Measurements from ENCODE around the gene RUNX2.
A peak's percentile ranks its signal among the peaks of the same experiment; 100 is the strongest.

The RUNX2 gene

DNA sequence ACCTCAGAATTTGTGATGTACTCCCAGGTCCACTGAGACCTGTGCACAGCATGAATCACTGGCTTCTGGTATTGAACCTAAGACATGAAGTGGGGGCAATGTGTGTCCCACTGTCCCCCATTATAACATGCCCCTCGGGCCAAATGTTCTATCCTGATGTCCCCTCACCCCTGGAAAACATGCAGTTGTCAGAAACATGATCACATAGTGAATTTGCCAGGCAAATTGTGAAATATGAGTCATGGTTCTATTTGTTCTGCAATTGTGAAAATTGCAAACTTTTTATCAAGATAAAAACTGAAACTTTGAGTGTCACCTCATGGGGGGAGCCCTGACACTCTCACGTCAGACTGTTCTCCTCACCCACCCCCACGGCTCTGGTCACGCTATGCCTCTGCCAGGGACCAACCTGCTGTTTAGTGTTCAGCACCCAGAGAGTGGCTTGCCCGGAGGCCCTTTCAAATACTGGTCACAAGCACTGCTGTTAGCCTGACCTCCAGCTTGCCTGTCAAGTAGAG lies 382.2 kb downstream of the RUNX2 start (continued):
- TF ChIP-seq MEIS1 (CRISPR knock-in tag; IDR thresholded peaks at IDR 0.05; ENCODE audit: borderline replicate concordance): no peak
- TF ChIP-seq ZNF701 (tag by site-specific recombination; IDR thresholded peaks at IDR 0.05): no peak
- TF ChIP-seq ZNF626 (tag by site-specific recombination; IDR thresholded peaks at IDR 0.05): no peak
- TF ChIP-seq, protein P1, sequence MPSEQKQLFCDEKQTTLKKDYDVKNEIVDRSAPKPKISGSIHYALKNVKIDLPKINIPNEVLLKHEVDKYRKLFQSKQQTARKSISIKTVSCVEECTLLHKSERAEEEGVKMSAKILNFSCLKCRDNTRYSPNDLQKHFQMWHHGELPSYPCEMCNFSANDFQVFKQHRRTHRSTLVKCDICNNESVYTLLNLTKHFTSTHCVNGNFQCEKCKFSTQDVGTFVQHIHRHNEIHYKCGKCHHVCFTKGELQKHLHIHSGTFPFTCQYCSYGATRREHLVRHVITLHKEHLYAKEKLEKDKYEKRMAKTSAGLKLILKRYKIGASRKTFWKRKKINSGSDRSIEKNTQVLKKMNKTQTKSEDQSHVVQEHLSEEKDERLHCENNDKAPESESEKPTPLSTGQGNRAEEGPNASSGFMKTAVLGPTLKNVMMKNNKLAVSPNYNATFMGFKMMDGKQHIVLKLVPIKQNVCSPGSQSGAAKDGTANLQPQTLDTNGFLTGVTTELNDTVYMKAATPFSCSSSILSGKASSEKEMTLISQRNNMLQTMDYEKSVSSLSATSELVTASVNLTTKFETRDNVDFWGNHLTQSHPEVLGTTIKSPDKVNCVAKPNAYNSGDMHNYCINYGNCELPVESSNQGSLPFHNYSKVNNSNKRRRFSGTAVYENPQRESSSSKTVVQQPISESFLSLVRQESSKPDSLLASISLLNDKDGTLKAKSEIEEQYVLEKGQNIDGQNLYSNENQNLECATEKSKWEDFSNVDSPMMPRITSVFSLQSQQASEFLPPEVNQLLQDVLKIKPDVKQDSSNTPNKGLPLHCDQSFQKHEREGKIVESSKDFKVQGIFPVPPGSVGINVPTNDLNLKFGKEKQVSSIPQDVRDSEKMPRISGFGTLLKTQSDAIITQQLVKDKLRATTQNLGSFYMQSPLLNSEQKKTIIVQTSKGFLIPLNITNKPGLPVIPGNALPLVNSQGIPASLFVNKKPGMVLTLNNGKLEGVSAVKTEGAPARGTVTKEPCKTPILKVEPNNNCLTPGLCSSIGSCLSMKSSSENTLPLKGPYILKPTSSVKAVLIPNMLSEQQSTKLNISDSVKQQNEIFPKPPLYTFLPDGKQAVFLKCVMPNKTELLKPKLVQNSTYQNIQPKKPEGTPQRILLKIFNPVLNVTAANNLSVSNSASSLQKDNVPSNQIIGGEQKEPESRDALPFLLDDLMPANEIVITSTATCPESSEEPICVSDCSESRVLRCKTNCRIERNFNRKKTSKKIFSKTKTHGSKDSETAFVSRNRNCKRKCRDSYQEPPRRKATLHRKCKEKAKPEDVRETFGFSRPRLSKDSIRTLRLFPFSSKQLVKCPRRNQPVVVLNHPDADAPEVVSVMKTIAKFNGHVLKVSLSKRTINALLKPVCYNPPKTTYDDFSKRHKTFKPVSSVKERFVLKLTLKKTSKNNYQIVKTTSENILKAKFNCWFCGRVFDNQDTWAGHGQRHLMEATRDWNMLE (tag by site-specific recombination; conservative IDR thresholded peaks at IDR 0.05; ENCODE audit: low read depth): no peak
- 0 out of 2 replicates have a peak, but pooled peaks have one; percentile 10 for TF ChIP-seq ZNF600 (tag by site-specific recombination; IDR thresholded peaks at IDR 0.05)
- TF ChIP-seq ZNF76 (tag by site-specific recombination; IDR thresholded peaks at IDR 0.05; ENCODE audit: borderline replicate concordance, low read depth): no peak
- TF ChIP-seq, protein P2, sequence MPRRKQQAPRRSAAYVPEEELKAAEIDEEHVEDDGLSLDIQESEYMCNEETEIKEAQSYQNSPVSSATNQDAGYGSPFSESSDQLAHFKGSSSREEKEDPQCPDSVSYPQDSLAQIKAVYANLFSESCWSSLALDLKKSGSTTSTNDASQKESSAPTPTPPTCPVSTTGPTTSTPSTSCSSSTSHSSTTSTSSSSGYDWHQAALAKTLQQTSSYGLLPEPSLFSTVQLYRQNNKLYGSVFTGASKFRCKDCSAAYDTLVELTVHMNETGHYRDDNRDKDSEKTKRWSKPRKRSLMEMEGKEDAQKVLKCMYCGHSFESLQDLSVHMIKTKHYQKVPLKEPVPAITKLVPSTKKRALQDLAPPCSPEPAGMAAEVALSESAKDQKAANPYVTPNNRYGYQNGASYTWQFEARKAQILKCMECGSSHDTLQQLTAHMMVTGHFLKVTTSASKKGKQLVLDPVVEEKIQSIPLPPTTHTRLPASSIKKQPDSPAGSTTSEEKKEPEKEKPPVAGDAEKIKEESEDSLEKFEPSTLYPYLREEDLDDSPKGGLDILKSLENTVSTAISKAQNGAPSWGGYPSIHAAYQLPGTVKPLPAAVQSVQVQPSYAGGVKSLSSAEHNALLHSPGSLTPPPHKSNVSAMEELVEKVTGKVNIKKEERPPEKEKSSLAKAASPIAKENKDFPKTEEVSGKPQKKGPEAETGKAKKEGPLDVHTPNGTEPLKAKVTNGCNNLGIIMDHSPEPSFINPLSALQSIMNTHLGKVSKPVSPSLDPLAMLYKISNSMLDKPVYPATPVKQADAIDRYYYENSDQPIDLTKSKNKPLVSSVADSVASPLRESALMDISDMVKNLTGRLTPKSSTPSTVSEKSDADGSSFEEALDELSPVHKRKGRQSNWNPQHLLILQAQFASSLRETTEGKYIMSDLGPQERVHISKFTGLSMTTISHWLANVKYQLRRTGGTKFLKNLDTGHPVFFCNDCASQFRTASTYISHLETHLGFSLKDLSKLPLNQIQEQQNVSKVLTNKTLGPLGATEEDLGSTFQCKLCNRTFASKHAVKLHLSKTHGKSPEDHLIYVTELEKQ (tag by site-specific recombination; IDR thresholded peaks at IDR 0.05; ENCODE audit: borderline replicate concordance): no peak
- TF ChIP-seq, protein P3, sequence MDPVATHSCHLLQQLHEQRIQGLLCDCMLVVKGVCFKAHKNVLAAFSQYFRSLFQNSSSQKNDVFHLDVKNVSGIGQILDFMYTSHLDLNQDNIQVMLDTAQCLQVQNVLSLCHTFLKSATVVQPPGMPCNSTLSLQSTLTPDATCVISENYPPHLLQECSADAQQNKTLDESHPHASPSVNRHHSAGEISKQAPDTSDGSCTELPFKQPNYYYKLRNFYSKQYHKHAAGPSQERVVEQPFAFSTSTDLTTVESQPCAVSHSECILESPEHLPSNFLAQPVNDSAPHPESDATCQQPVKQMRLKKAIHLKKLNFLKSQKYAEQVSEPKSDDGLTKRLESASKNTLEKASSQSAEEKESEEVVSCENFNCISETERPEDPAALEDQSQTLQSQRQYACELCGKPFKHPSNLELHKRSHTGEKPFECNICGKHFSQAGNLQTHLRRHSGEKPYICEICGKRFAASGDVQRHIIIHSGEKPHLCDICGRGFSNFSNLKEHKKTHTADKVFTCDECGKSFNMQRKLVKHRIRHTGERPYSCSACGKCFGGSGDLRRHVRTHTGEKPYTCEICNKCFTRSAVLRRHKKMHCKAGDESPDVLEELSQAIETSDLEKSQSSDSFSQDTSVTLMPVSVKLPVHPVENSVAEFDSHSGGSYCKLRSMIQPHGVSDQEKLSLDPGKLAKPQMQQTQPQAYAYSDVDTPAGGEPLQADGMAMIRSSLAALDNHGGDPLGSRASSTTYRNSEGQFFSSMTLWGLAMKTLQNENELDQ (tag by site-specific recombination; IDR thresholded peaks at IDR 0.05; ENCODE audit: low read depth): no peak
- TF ChIP-seq KLF1 (tag by site-specific recombination; IDR thresholded peaks at IDR 0.05): no peak
- TF ChIP-seq WT1 (tag by site-specific recombination; IDR thresholded peaks at IDR 0.05): no peak
- TF ChIP-seq, protein P4, sequence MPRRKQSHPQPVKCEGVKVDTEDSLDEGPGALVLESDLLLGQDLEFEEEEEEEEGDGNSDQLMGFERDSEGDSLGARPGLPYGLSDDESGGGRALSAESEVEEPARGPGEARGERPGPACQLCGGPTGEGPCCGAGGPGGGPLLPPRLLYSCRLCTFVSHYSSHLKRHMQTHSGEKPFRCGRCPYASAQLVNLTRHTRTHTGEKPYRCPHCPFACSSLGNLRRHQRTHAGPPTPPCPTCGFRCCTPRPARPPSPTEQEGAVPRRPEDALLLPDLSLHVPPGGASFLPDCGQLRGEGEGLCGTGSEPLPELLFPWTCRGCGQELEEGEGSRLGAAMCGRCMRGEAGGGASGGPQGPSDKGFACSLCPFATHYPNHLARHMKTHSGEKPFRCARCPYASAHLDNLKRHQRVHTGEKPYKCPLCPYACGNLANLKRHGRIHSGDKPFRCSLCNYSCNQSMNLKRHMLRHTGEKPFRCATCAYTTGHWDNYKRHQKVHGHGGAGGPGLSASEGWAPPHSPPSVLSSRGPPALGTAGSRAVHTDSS (tag by site-specific recombination; IDR thresholded peaks at IDR 0.05): no peak
- TF ChIP-seq KLF7 (tag by site-specific recombination; IDR thresholded peaks at IDR 0.05; ENCODE audit: borderline replicate concordance): no peak
- TF ChIP-seq ZNF791 (tag by site-specific recombination; IDR thresholded peaks at IDR 0.05): no peak
- no peak for TF ChIP-seq TCF7L2 (IDR thresholded peaks at IDR 0.05; ENCODE audit: borderline replicate concordance, low read depth, low read length)
- no peak for TF ChIP-seq ZNF423 (tag by site-specific recombination; IDR thresholded peaks at IDR 0.05)
- no peak for TF ChIP-seq ZNF174 (tag by site-specific recombination; IDR thresholded peaks at IDR 0.05)
- TF ChIP-seq, protein P5, sequence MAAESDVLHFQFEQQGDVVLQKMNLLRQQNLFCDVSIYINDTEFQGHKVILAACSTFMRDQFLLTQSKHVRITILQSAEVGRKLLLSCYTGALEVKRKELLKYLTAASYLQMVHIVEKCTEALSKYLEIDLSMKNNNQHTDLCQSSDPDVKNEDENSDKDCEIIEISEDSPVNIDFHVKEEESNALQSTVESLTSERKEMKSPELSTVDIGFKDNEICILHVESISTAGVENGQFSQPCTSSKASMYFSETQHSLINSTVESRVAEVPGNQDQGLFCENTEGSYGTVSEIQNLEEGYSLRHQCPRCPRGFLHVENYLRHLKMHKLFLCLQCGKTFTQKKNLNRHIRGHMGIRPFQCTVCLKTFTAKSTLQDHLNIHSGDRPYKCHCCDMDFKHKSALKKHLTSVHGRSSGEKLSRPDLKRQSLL (tag by site-specific recombination; IDR thresholded peaks at IDR 0.05): no peak
- no peak for TF ChIP-seq ZNF785 (tag by site-specific recombination; IDR thresholded peaks at IDR 0.05)
- TF ChIP-seq, protein P6, sequence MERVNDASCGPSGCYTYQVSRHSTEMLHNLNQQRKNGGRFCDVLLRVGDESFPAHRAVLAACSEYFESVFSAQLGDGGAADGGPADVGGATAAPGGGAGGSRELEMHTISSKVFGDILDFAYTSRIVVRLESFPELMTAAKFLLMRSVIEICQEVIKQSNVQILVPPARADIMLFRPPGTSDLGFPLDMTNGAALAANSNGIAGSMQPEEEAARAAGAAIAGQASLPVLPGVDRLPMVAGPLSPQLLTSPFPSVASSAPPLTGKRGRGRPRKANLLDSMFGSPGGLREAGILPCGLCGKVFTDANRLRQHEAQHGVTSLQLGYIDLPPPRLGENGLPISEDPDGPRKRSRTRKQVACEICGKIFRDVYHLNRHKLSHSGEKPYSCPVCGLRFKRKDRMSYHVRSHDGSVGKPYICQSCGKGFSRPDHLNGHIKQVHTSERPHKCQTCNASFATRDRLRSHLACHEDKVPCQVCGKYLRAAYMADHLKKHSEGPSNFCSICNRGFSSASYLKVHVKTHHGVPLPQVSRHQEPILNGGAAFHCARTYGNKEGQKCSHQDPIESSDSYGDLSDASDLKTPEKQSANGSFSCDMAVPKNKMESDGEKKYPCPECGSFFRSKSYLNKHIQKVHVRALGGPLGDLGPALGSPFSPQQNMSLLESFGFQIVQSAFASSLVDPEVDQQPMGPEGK (tag by site-specific recombination; IDR thresholded peaks at IDR 0.05): peak; percentile 46; the same call in 1 of the 2 replicates
- TF ChIP-seq ZNF214 (tag by site-specific recombination; IDR thresholded peaks at IDR 0.05; ENCODE audit: borderline replicate concordance): no peak
- no peak for TF ChIP-seq ZNF121 (tag by site-specific recombination; IDR thresholded peaks at IDR 0.05)
- peak; percentile 26; the same call in 1 of the 2 replicates for TF ChIP-seq ZIC2 (tag by site-specific recombination; IDR thresholded peaks at IDR 0.05)
- TF ChIP-seq PRDM1 (tag by site-specific recombination; IDR thresholded peaks at IDR 0.05): no peak
